NCI-H1092 treated with DMSO at 0.1 percent for 48 hours (cell line): ENCODE data around the gene EVI5.
"Not testable (repeated sequence)": the region's sequence is repeated elsewhere in the genome, so short reads cannot be mapped to it uniquely, and the experiment has no call there.

Experiments
- DNase-seq: peaks from one replicate; lab custom pipeline; 2025; lab: John Stamatoyannopoulos, UW

The EVI5 gene

GRCh38 chr1:92748138-92748537, 36.8 kb downstream of the EVI5 start:
- DNase-seq: no peak

GRCh38 chr1:92747735-92748134, 37.2 kb downstream of the EVI5 start:
- no peak for DNase-seq

- not testable (repeated sequence) for DNase-seq
Measured at GRCh38 chr1:92746255-92746654, 38.7 kb downstream of the EVI5 start.

- DNase-seq: no peak
Measured at GRCh38 chr1:92743221-92743620, 41.7 kb downstream of the EVI5 start.

- no peak for DNase-seq
Measured at GRCh38 chr1:92739669-92740524, 45.0 kb downstream of the EVI5 start.

- DNase-seq: no peak
Measured at GRCh38 chr1:92736395-92736794, 48.5 kb downstream of the EVI5 start.

- no peak for DNase-seq
Measured at GRCh38 chr1:92730476-92730875, 54.4 kb downstream of the EVI5 start.

- no peak for DNase-seq
Measured at GRCh38 chr1:92728697-92729096, 56.2 kb downstream of the EVI5 start.

- DNase-seq: not testable (repeated sequence)
Measured at GRCh38 chr1:92723713-92724112, 61.2 kb downstream of the EVI5 start.

- DNase-seq: no peak
Measured at GRCh38 chr1:92721886-92722285, 63.0 kb downstream of the EVI5 start.

GRCh38 chr1:92721157-92721556, 63.8 kb downstream of the EVI5 start:
- DNase-seq: not testable (repeated sequence)

GRCh38 chr1:92715476-92715951, 69.4 kb downstream of the EVI5 start:
- not testable (repeated sequence) for DNase-seq

GRCh38 chr1:92713939-92714338, 71.0 kb downstream of the EVI5 start:
- no peak for DNase-seq

- no peak for DNase-seq
Measured at GRCh38 chr1:92711473-92712165, 73.3 kb downstream of the EVI5 start.

- DNase-seq: no peak
Measured at GRCh38 chr1:92709738-92710137, 75.2 kb downstream of the EVI5 start.

- DNase-seq: no peak
Measured at GRCh38 chr1:92708368-92708950, 76.4 kb downstream of the EVI5 start.

- DNase-seq: no peak
Measured at GRCh38 chr1:92707709-92708108, 77.2 kb downstream of the EVI5 start.

- no peak for DNase-seq
Measured at GRCh38 chr1:92707292-92707691, 77.6 kb downstream of the EVI5 start.

GRCh38 chr1:92705446-92705845, 79.5 kb downstream of the EVI5 start:
- DNase-seq: no peak

- DNase-seq: no peak
Measured at GRCh38 chr1:92701147-92701546, 83.8 kb downstream of the EVI5 start.

GRCh38 chr1:92698932-92699331, 86.0 kb downstream of the EVI5 start:
- no peak for DNase-seq

GRCh38 chr1:92695104-92695503, 89.8 kb downstream of the EVI5 start:
- DNase-seq: no peak

- no peak for DNase-seq
Measured at GRCh38 chr1:92691925-92692324, 93.0 kb downstream of the EVI5 start.
